ENCODE measurements around the gene LZTS3.

The LZTS3 gene

DNA sequence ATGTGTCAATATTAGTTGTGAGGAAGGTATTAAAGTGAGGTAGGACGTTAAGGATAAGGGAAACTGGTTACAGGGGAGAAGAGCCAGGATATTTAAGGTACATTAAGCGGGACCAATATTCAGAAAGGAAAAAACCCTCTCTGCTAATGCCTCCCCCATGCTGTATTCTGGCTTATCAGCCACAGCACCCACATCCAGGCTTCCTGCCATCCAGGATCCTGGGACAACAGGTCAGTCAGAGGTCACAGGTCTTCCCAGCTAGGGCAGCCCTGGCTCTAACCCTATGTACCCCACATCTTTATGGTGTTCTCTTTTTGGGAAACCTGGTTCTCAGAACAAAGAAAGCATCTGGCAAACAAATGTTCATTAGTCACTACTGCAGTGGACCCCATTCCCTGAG, 25.9 kb upstream of the LZTS3 start:
- no peak for TF ChIP-seq GATA2 (IDR thresholded peaks at IDR 0.05; ENCODE audit: low read depth, low read length)
- no peak for TF ChIP-seq GATA3 (IDR thresholded peaks at IDR 0.05; ENCODE audit: low read depth, low read length)

- TF ChIP-seq GATA3 (IDR thresholded peaks at IDR 0.05; ENCODE audit: low read depth, low read length) = no peak
- no peak for TF ChIP-seq GATA2 (IDR thresholded peaks at IDR 0.05; ENCODE audit: low read depth, low read length)
Observed at GRCh38 chr20:3195590-3196237, 22.4 kb upstream of the LZTS3 start.

DNA sequence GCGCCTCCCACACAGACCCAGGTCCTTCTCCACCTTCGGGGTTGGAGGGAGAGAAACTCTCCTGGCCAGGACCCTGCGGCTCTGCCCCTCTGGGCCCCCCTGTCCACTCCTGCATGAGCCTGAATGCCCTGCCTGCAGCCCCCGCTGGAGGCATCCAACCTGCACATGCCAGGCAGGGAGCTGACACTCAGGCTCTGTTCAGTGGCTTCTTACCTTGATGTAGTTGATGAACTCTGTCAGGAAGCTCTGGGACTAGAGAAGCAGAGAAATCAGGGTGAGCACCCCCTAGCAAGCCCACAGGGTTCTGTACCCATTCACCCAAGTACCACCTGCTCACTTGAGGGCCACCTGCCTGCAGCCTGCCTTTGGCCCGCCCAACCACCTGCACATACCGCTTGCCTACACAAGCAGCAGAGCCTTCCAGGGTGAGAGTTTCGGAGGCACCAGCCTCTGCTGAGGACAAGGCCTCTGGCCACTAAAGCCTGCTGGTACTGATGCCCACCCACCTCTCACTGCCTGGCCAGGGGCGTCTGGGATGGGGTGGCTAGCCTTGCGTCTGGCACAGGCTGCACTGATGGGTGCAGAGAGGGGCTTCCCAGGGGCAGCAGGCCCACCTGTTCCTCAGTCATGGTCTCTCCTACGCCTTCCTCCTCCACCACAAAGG, 21.4 kb upstream of the LZTS3 start:
- TF ChIP-seq GATA2 (IDR thresholded peaks at IDR 0.05; ENCODE audit: low read depth, low read length) (no peak), GATA3 (IDR thresholded peaks at IDR 0.05; ENCODE audit: low read depth, low read length) (no peak)

DNA sequence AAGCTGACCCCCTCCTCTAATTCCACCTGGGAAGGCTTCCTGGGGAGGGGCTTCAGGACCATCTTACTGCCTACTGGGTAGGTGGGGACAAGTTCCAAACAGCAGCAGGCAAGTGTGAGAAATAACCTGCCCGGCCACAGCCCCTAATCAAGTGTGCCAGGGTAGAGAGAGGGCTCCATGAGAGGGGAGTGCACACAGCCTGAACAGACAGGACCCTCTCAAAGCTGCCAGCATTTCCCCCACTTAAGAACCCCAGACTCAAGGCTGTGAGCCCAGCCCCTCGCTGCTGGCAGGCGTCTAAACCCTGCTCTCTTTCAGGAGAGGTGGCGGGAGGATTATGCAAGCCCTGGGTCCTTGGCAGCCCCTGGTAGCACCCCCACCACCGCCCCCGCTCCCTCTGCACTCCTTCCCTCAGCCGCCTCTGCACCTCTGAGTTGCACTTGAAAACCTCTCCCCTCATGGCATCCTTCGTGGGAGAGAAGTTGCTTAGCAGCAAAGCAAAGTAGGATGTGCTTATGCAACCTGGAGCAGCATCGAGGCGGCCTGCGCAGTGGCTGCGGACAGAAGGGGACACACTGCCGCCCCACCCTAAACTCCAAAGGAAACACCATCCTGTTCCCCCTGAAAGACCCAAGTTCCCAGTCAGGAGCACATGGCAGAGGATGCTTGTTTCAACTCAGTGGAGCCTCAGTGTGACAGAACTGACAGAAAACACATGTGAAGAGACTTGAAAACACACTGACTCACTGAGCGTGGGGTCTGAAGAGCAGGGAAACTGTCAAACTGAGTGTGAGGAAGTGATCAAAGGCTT, 20.7 kb upstream of the LZTS3 start:
- TF ChIP-seq GATA3 (IDR thresholded peaks at IDR 0.05; ENCODE audit: low read depth, low read length) (no peak), GATA2 (IDR thresholded peaks at IDR 0.05; ENCODE audit: low read depth, low read length) (no peak)

DNA sequence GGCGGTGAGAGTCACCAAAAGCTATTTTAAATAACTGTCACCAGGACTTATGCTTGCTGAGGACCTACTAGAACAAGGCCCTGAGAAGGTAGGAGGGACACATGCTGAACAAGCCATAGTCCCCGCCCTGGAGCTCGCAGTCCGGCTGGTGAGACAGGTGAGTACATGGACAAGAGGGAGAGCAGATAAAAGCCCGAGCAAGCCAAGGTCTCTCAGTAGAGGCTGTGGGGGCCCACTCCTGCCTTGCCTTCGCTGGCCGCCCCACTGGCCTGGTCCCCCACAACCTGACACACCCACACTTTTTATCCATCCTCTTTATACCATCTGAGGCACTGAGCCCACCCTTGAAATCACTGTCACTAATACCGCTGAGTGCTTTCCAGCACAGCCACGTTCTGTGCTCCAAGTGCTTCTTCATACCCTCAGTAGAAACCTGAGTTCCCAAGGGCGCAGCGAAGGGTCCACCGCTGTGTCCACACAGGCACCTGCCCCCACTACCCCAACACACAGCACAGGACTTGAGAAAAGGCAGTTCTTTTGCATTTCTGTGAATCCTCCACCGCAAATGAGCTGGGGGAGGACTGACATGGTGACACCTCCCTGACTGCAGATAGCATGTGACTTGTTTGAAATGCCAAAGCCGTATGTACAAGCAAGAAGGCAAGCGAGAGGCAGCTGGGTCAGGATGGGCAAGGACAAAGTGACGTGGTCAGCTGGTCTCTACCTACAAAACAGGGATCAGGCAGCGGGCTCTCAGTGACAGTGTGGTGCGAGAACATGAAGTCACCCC, 19.1 kb upstream of the LZTS3 start:
- TF ChIP-seq GATA2 (IDR thresholded peaks at IDR 0.05; ENCODE audit: low read depth, low read length) (no peak), GATA3 (IDR thresholded peaks at IDR 0.05; ENCODE audit: low read depth, low read length) (no peak)

DNA sequence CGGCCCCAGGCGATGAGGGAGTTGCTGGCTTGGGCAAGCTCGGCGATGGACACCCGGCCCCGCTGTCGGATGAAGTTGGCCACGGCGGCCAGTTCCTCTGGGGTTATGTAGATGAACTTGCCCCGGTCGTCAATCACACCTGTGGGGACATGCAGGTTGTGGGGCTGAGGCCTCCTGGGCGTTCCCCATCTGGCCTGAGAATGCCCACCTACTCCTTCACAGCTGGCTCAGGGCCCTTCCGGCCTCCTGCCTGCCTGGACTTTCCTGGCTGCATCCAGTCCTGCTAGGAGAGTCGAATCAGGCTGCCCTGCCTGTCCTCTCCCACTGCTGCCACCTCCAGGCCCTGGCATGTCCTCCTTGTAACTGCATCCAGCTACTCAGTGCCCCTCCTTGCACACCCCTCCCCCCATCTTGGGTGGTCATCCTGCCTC, 17.3 kb upstream of the LZTS3 start:
- no peak for TF ChIP-seq GATA2 (IDR thresholded peaks at IDR 0.05; ENCODE audit: low read depth, low read length)
- no peak for TF ChIP-seq GATA3 (IDR thresholded peaks at IDR 0.05; ENCODE audit: low read depth, low read length)

- no peak for TF ChIP-seq GATA2 (IDR thresholded peaks at IDR 0.05; ENCODE audit: low read depth, low read length)
- no peak for TF ChIP-seq GATA3 (IDR thresholded peaks at IDR 0.05; ENCODE audit: low read depth, low read length)
Observed at GRCh38 chr20:3189561-3190131, 16.3 kb upstream of the LZTS3 start.

- no peak for TF ChIP-seq GATA2 (IDR thresholded peaks at IDR 0.05; ENCODE audit: low read depth, low read length)
- no peak for TF ChIP-seq GATA3 (IDR thresholded peaks at IDR 0.05; ENCODE audit: low read depth, low read length)
Observed at GRCh38 chr20:3188823-3189413, 15.6 kb upstream of the LZTS3 start.

DNA sequence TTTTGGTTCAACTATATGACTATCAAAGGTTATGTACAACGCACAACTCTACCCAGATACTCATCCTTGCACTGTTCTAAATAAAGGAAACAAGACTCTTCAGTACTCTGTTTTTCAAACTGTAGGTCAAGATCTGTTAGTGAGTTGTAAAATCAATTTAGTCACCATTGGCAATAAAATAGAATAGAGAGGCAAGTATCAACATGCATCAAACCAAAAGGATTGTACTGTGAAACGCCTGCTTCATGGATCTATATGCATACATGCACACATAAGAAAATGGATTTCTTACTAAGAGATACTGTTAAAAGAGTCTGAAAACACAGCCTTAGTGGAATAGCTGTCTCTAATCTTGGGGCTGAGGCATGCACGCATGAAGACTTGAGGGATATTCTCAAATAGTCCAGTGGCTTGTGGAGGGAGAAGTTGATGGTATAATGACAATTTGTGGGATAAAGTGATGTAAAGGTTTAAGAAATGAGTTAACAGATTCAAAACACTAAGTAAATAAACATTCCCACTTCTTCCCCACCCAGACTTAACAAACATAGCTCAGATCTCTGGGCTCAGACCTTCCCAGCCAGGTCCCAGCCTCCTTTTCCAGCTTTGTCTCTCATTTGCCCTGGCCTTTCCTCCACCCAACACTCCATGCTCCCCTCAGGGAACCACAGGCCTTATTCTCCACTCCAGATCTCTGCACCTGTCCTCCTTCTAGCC, 10.7 kb upstream of the LZTS3 start:
- TF ChIP-seq GATA3 (IDR thresholded peaks at IDR 0.05; ENCODE audit: low read depth, low read length) = no peak
- no peak for TF ChIP-seq GATA2 (IDR thresholded peaks at IDR 0.05; ENCODE audit: low read depth, low read length)

DNA sequence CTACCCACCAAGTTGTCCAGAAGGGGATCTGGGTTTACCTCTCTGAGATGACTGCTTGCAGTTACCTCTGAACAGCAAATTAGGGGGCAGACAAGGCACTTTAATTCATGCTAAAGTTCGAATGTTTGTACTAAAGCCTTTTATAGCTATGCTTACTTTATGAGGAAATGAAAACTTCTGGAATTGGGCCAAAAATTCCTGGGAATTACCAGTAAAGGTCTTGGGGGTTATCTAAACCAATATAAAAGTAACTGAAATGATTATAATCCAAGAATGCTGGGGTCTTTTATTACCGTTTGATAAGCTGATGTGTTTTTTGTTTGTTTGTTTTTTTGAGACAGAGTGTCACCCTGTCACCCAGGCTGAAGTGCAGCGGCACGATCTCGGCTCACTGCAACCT, 7.9 kb upstream of the LZTS3 start:
- TF ChIP-seq GATA3 (IDR thresholded peaks at IDR 0.05; ENCODE audit: low read depth, low read length) (no peak), GATA2 (IDR thresholded peaks at IDR 0.05; ENCODE audit: low read depth, low read length) (no peak)

DNA sequence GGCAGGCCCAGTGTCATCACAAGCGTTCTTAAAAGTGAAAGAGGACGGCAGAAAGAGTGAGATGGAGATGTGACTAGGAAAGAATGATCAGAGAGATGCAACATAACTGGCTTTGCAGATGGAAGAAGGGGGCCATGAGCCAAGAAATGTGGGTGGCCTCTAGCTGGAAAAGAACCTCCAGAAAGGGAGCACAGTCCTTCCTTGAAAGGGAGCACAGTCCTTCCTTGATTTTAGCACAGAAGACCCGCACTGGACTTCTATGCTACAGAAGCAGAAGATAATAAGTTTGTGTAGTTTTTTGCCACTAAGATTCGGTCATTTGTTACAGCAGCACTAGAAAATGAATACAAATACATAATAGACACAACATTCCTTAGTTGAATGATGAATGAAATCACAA, 7.0 kb upstream of the LZTS3 start:
- no peak for TF ChIP-seq GATA3 (IDR thresholded peaks at IDR 0.05; ENCODE audit: low read depth, low read length)
- no peak for TF ChIP-seq GATA2 (IDR thresholded peaks at IDR 0.05; ENCODE audit: low read depth, low read length)

GRCh38 chr20:3177746-3178485, 4.6 kb upstream of the LZTS3 start:
- TF ChIP-seq GATA2 (IDR thresholded peaks at IDR 0.05; ENCODE audit: low read depth, low read length) (no peak), GATA3 (IDR thresholded peaks at IDR 0.05; ENCODE audit: low read depth, low read length) (no peak)

All from SH-SY5Y (cell line).